Body of pancreas (tissue), 4 donors: ENCODE results near the gene PITPNB. TPM values are rescaled to one million over a fixed set of nuclear protein-coding genes. Genes with fewer than 3 reads are reported as not detected.

Experiments used
- ATAC-seq: fragments of 150-250 bp; one replicate; pipeline ENCODE4 v1.9.1; 2016
- DNase-seq, 4 donors: peaks; one replicate each; pipeline ENCODE4 v3.0.0-alpha.2; 2019
- H3K27ac ChIP-seq, 4 donors: fragments of 200-600 bp; sonication (generic); 1 replicate in 3 of 4; 2 replicates in 1 of 4; pipeline versions ENCODE4 v1.5.1 to v1.6.1; 2016 to 2019; ENCODE audit warnings: mild to moderate bottlenecking in 1 of 4, mixed read lengths in 1 of 4, moderate library complexity in 1 of 4
- H3K27me3 ChIP-seq, 2 donors: fragments of 200-600 bp; sonication (generic); one replicate each; pipeline ENCODE4 v1.6.0; 2016; ENCODE audit warnings: mild to moderate bottlenecking in 1 of 2
- H3K36me3 ChIP-seq, 2 donors: fragments of 200-600 bp; sonication (generic); replicated peaks in 1 of 2; 2 replicates each; pipeline ENCODE4 v1.5.1; 2016; ENCODE audit warnings: low read depth in 2 of 2; ENCODE audit not compliant: insufficient read depth in 1 of 2
- H3K4me1 ChIP-seq: fragments of 200-600 bp; sonication (generic); one replicate; pipeline ENCODE4 v1.6.0; 2016
- H3K4me3 ChIP-seq, 2 donors: fragments of 200-600 bp; sonication (generic); 1 replicate in 1 of 2; 2 replicates in 1 of 2; pipeline ENCODE4 v1.5.1; 2016 to 2019
- H3K9me3 ChIP-seq, 3 donors: fragments of 200-600 bp; sonication (generic); 1 replicate in 2 of 3; 2 replicates in 1 of 3; pipeline ENCODE4 v1.5.1; 2016
- POLR2A ChIP-seq, 3 donors: fragments of 450-650 bp; IDR thresholded peaks; one replicate each; pipeline ENCODE4 v1.6.1; 2016; ENCODE audit warnings: antibody characterized with exemption in 3 of 3, mild to moderate bottlenecking in 2 of 3
- WGBS, 2 donors: methylation state at CpG; one replicate each; pipeline ENCODE4 v1.1.5; 2017; 5-methylcytosine and 5-hydroxymethylcytosine counted together
- intact Hi-C: fragments of 100-400 bp; cut with DNase I; formaldehyde crosslinking; loops from one replicate; pipeline ENCODE4 v1.15.1; 2023
- total RNA-seq, 2 donors: library from RNA; depleted of rRNA; stranded (reverse); fragments of >200 nt; gene quantifications; one replicate each; pipeline ENCODE4 v1.1.0, GENCODE V29; 2016
- TF ChIP-seq, protein P1 (sequence below), 7 experiments: fragments of 450-650 bp in 4 of 7; fragments of 200-600 bp in 3 of 7; sonication (generic) in 3 of 7; IDR thresholded peaks; one replicate each; pipeline ENCODE4 v1.5.1; 2016 to 2019; ENCODE audit warnings: antibody characterized with exemption in 7 of 7

PITPNB gene
- total RNA-seq, 2 donors from 2014 or later: 21.3 to 39.6 TPM

GRCh38 chr22:27851974-27852746 is 66.9 kb downstream of the PITPNB start:
- Histone ChIP-seq H3K27me3 (peaks cover 0 to 3% of the 10 kb centered on the region in 2 donors), H3K9me3 (no peaks in the 10 kb centered on the region), H3K36me3 (peaks cover 0 to 22% of the 10 kb centered on the region in 2 donors), H3K4me3 (no peak overlapping the region), H3K4me1 (peaks cover 8% of the 10 kb centered on the region), H3K27ac (no peak overlapping the region)
- intact Hi-C loops: no loop called here
- TF ChIP-seq POLR2A (IDR thresholded peaks at IDR 0.05): no peak
- TF ChIP-seq, protein P1, sequence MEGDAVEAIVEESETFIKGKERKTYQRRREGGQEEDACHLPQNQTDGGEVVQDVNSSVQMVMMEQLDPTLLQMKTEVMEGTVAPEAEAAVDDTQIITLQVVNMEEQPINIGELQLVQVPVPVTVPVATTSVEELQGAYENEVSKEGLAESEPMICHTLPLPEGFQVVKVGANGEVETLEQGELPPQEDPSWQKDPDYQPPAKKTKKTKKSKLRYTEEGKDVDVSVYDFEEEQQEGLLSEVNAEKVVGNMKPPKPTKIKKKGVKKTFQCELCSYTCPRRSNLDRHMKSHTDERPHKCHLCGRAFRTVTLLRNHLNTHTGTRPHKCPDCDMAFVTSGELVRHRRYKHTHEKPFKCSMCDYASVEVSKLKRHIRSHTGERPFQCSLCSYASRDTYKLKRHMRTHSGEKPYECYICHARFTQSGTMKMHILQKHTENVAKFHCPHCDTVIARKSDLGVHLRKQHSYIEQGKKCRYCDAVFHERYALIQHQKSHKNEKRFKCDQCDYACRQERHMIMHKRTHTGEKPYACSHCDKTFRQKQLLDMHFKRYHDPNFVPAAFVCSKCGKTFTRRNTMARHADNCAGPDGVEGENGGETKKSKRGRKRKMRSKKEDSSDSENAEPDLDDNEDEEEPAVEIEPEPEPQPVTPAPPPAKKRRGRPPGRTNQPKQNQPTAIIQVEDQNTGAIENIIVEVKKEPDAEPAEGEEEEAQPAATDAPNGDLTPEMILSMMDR (IDR thresholded peaks at IDR 0.05): no peak
- 82 to 84% methylated on average over 7 of the region's 7 CpGs for WGBS, 2 donors
- DNase-seq (no peak), ATAC-seq (no peak)

DNA sequence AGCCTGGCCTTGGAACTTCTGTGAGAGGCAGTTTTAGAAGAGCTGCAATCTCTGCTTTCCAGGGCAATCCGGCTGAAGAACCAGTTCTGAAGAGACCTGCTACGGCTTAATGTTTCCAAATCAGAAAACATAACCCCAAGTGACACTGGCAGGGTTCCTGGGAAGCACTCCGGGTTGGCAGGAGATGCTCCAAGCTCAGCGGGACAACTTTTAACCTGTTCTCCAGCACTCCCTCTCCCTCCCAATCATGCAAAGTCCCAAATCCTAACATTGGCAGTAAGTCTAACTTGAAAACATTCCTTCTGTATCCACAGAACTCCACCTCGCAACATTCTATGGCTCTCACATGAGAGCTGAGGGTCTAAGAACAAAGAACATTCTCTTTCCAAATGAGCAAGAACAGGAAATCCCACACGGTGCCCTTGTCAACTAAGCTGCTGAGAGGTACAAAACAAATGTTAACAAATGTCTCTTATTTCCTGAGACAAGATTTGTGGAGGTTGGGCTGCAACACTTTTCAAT is 69.0 kb downstream of the PITPNB start:
- WGBS, 2 donors: 35 to 48% methylated on average over 6 of the region's 6 CpGs
- Histone ChIP-seq H3K4me3 (no peak overlapping the region), H3K36me3 (peaks cover 0 to 15% of the 10 kb centered on the region in 2 donors), H3K27me3 (peaks cover 0 to 3% of the 10 kb centered on the region in 2 donors), H3K27ac (peak overlapping the region in 2 of 4 donors; percentile 9 to 27), H3K4me1 (peaks cover 8% of the 10 kb centered on the region), H3K9me3 (no peaks in the 10 kb centered on the region)
- TF ChIP-seq, protein P1 (IDR thresholded peaks at IDR 0.05): no peak
- TF ChIP-seq POLR2A (IDR thresholded peaks at IDR 0.05): no peak
- peak; percentile 33 for ATAC-seq
- intact Hi-C loops: no loop called here
- DNase-seq: no peak

- Histone ChIP-seq H3K4me3 (no peak overlapping the region), H3K27ac (no peak overlapping the region), H3K36me3 (peaks cover 0 to 12% of the 10 kb centered on the region in 2 donors), H3K9me3 (no peaks in the 10 kb centered on the region), H3K4me1 (peaks cover 8% of the 10 kb centered on the region), H3K27me3 (no peaks in the 10 kb centered on the region)
- intact Hi-C loops: no loop called here
- no peak for TF ChIP-seq POLR2A (IDR thresholded peaks at IDR 0.05)
- TF ChIP-seq, protein P1 (IDR thresholded peaks at IDR 0.05): no peak
- DNase-seq (no peak), ATAC-seq (no peak)
- WGBS, 2 donors: 89 to 100% methylated on average over 1 of the region's 1 CpG
These were observed 71.1 kb downstream of the PITPNB start for GRCh38 chr22:27848005-27848404.

GRCh38 chr22:27846910-27847309 is 72.1 kb downstream of the PITPNB start:
- DNase-seq: no peak
- Histone ChIP-seq H3K4me1 (peaks cover 16% of the 10 kb centered on the region), H3K36me3 (peaks cover 0 to 5% of the 10 kb centered on the region in 2 donors), H3K9me3 (no peaks in the 10 kb centered on the region), H3K27me3 (no peaks in the 10 kb centered on the region), H3K4me3 (no peak overlapping the region), H3K27ac (no peak overlapping the region)
- TF ChIP-seq, protein P1 (IDR thresholded peaks at IDR 0.05): no peak
- no peak for TF ChIP-seq POLR2A (IDR thresholded peaks at IDR 0.05)
- 88 to 91% methylated on average over 9 of the region's 9 CpGs for WGBS, 2 donors
- ATAC-seq: no peak
- intact Hi-C loops: no loop called here
